ENCODE results near the gene TBC1D9.

DNA sequence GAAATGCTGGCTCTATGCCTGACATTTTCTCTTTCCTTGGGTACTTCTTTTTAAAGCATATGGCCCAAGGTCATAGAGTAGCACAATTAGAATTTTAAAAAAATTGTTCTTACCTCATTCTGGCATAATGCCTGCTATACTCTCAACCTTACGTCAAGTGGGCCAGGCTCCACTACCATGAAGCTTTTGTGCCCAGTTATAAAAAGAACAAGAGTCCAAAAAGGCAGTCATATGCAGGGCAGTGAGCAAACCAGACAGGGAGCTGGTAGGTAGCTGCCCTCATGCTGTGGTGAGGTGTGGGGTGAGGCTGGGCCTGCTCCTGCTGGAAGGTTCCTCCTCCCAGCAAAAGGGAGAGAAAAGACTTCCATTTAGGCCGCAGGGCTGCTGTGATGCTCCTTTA, 123.1 kb downstream of the TBC1D9 start:
- no peak for TF ChIP-seq SP1 (IDR thresholded peaks at IDR 0.05)
- no peak for TF ChIP-seq NFRKB (IDR thresholded peaks at IDR 0.05)
- TF ChIP-seq LEF1 (IDR thresholded peaks at IDR 0.05; ENCODE audit: borderline replicate concordance), result no peak
- no peak for TF ChIP-seq FOXA1 (IDR thresholded peaks at IDR 0.05)
- TF ChIP-seq HDGF (IDR thresholded peaks at IDR 0.05; ENCODE audit: borderline replicate concordance), result no peak
- no peak for TF ChIP-seq ARNT (IDR thresholded peaks at IDR 0.05)
- TF ChIP-seq L3MBTL2 (conservative IDR thresholded peaks at IDR 0.05), result no peak
- no peak for TF ChIP-seq ZNF384 (IDR thresholded peaks at IDR 0.05)
- no peak for TF ChIP-seq CTBP1 (IDR thresholded peaks at IDR 0.05; ENCODE audit: borderline replicate concordance)
- TF ChIP-seq BHLHE40 (IDR thresholded peaks at IDR 0.05; ENCODE audit: borderline replicate concordance), result no peak
- TF ChIP-seq FOXM1 (IDR thresholded peaks at IDR 0.05; ENCODE audit: borderline replicate concordance), result no peak

Measured in HEK293T (cell line).